Activated naive CD8-positive, alpha-beta T cell treated with anti-CD3 and anti-CD28 coated beads, Interleukin-2, amount 50 U/mL, for 24 hours (primary cell): ENCODE results near the gene DNAAF5.

Experiments used
- ATAC-seq: fragments of 150-1000 bp; cut with Tn5 transposase; one replicate; pipeline ENCODE4 v1.10.0; 2021
- DNase-seq: peaks from one replicate; pipeline ENCODE4 v3.0.0; 2021
- H3K27ac Mint-ChIP-seq: one replicate; pipeline ENCODE4 v1.8.0; 2021; ENCODE audit warnings: mild to moderate bottlenecking, mixed read lengths
- H3K27me3 Mint-ChIP-seq: one replicate; pipeline ENCODE4 v1.8.0; 2021; ENCODE audit warnings: mixed read lengths
- H3K36me3 Mint-ChIP-seq: one replicate; pipeline ENCODE4 v1.8.0; 2021; ENCODE audit warnings: low read depth, mixed read lengths
- H3K4me1 Mint-ChIP-seq: one replicate; pipeline ENCODE4 v1.8.0; 2021; ENCODE audit warnings: mixed read lengths
- H3K4me3 Mint-ChIP-seq: one replicate; pipeline ENCODE4 v1.8.0; 2021; ENCODE audit warnings: mild to moderate bottlenecking, moderate library complexity, mixed read lengths
- H3K9me3 Mint-ChIP-seq: one replicate; pipeline ENCODE4 v1.8.0; 2021; ENCODE audit warnings: mixed read lengths

The DNAAF5 gene

DNA sequence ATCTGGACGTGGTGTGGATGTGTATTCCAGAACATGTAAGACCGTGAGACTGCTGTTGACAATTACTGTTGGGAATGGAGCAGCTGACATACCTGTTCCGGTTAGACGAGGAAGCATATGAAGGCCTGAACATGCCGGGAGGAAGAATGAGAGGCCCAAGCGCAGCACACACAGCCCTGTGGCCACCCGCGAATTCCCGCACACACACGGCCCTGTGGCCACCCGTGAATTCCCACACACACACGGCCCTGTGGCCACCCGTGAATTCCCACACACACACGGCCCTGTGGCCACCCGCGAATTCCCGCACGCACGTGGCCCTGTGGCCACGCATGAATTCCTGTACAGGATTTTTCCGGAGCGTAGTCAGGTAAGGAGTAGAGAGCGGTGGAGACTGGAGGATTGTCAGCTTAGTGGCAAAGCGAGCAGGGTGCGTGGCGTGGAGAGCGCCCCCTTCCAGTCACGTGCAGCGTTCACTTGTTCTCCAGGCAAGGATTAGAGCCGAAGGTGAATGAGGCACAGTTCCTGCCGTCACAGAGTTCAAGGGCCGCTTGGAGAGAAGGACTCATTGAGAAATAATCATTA is 96.3 kb downstream of the DNAAF5 start:
- H3K9me3 Mint-ChIP-seq = no peaks in the 10 kb centered on the region
- H3K27ac Mint-ChIP-seq = peak overlapping the region; percentile 6
- peaks cover 49% of the 10 kb centered on the region for H3K4me1 Mint-ChIP-seq
- H3K27me3 Mint-ChIP-seq = no peaks in the 10 kb centered on the region
- DNase-seq = no peak
- peaks cover 47% of the 10 kb centered on the region for H3K36me3 Mint-ChIP-seq
- H3K4me3 Mint-ChIP-seq = no peak overlapping the region
- ATAC-seq = no peak

DNA sequence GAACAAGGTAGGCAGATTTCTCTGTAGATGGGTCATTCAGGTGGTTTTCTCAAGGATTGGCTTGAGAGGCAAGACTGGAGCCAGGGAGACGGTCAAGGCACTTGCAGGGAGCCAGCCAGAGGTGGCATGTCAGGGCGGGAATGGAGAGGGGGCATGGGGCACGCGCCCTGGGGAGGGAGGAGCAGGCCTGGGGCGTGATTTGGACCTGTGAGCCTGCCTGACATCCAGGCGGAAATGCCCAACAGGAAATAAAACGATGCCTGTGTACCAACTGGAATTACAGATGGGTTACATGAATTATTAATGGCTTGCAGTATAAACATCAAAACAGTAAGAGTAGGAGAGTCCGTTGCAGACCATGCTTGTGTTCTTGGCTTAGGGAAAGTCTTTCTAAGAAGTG is 97.2 kb downstream of the DNAAF5 start:
- Mint-ChIP-seq H3K36me3 (peaks cover 39% of the 10 kb centered on the region), H3K4me1 (peaks cover 41% of the 10 kb centered on the region), H3K9me3 (no peaks in the 10 kb centered on the region), H3K27ac (no peak overlapping the region), H3K4me3 (no peak overlapping the region), H3K27me3 (no peaks in the 10 kb centered on the region)
- no peak for DNase-seq
- ATAC-seq = no peak

DNA sequence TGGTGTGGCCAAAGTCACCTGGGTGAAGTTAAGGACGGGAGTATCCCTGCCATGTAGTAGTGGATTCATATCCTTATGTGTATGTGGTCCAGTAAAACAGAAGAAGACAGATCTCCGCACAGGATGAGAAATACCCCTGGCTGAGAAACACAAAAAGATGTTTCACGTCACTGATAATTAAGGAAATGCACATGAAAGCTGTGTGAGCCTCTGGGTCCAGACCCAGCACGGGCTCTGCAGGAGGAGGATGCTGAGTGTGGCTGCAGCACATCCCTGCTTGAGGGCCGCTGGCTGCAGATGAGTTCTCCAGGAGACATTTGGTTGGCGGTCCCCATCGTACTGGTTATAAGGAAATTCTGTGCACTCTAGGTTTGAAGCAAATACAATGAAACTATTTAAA is 97.6 kb downstream of the DNAAF5 start:
- ATAC-seq (no peak), DNase-seq (no peak)
- Mint-ChIP-seq H3K4me3 (no peak overlapping the region), H3K4me1 (peaks cover 42% of the 10 kb centered on the region), H3K9me3 (no peaks in the 10 kb centered on the region), H3K27ac (no peak overlapping the region), H3K36me3 (peaks cover 38% of the 10 kb centered on the region), H3K27me3 (no peaks in the 10 kb centered on the region)

DNA sequence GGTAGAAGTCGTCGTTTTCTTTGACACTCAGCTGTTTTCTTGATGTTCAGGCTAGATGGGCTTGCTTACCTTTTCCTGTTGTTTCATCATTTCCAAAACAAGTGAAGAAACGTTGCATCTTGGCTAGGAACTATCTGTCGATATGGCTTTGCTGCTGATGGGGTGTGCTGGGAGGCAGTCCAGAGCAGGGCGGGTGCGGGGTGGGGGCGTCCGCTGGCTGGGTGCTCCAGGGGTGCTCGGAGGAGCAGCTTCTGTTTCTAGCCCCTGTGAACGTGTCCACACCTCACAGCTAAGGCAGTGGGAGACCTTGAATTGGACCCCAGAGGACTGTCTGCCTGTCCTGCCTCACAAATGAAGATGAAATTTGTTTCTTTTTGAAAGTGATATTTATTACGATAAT is 98.2 kb downstream of the DNAAF5 start:
- Mint-ChIP-seq H3K9me3 (no peaks in the 10 kb centered on the region), H3K27ac (no peak overlapping the region), H3K36me3 (peaks cover 37% of the 10 kb centered on the region), H3K4me3 (no peak overlapping the region), H3K27me3 (no peaks in the 10 kb centered on the region), H3K4me1 (peaks cover 41% of the 10 kb centered on the region)
- no peak for DNase-seq
- ATAC-seq = no peak

DNA sequence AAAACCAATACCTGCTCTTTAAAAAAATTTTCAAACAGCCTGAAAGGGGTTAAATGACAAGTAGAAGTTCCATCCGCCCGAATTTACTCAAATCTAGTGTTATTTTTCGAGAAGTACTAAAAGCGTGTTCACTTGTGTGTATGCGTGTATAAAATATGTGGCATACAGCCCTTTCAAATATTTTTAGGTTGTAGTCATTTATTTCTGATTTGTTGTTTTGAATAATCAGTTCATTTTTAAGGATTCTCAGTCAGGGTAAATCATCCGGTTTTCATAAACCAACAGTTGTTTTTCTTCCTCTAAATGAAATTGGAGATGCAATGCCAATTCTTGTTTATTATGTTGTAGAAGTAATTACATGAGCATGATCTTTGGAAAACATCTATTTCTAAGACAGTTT is 98.9 kb downstream of the DNAAF5 start:
- H3K9me3 Mint-ChIP-seq = no peaks in the 10 kb centered on the region
- H3K4me1 Mint-ChIP-seq = peaks cover 42% of the 10 kb centered on the region
- no peak overlapping the region for H3K4me3 Mint-ChIP-seq
- DNase-seq (no peak), ATAC-seq (no peak)
- peaks cover 34% of the 10 kb centered on the region for H3K36me3 Mint-ChIP-seq
- H3K27me3 Mint-ChIP-seq = no peaks in the 10 kb centered on the region
- no peak overlapping the region for H3K27ac Mint-ChIP-seq

DNA sequence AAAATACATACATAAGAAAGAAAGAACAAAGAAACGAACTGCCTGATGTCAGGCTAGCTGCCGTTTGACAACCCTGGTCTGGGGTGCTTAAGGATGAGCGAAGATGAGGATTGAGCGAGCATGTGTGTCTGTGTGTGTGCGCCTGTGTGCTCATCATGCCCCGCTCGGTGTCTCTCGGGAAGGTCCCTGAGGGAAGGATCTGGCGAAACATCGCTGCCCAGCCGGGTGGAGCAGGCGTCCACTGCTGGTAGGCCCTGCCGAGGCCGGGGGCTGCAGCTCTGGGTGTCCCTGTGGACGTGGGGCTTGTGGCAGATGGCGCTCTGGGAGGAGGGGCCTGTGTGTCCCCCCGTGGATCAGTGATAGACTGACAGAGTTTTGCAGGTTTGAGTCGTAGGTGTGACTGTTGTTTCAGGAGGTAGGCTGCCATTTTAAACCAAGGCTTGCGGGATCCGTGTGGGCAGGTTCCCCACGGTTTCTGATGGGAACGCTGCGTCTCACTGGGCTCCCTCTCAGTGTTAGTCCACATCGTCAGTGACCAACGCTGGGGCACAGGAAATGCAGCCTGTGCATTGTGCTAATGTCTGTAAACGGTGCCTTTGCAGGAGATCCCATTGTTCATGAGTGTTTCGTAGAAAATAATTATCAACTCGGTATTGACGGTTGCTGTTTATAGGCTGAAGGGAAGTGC is 99.9 kb downstream of the DNAAF5 start:
- no peak for DNase-seq
- Mint-ChIP-seq H3K4me1 (peaks cover 42% of the 10 kb centered on the region), H3K27me3 (no peaks in the 10 kb centered on the region), H3K9me3 (no peaks in the 10 kb centered on the region), H3K4me3 (no peak overlapping the region), H3K27ac (no peak overlapping the region), H3K36me3 (peaks cover 29% of the 10 kb centered on the region)
- no peak for ATAC-seq

DNA sequence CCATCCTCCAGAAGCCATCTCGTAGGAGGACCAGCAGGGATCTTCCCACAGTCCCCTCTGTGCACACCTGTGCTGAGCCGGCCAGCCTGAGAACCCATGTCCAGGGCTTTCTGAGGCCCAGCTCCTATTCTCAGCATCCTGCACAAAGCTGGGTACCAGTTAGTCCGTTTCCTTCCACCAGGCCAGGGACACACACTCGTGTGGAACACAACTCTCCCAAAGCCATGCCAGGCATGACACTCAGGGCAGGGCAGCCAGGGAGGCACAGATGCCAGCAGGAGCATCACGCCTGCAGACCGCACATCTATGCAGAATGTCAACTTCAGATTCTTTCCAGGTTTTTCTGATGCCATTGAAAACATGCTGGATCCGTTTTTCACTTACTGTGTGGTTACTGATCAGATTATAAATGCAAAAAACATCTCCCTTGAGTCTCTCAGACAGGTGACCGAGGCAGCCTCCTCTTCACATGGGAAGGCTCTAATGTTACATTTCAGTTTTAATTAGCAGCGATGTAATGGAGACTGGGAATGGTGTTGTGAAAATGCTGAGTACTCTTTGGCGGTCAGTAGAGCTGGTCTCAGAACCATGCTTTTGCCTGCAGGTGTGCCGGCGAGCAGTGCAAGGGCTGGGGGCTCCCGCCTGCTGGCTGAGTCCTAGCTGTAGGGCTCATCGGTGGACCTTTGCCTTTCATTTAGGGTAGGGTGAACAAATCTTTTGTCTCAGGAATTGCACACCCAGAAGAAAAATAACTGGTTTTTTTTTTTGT is 102.5 kb downstream of the DNAAF5 start:
- DNase-seq (no peak), ATAC-seq (no peak)
- H3K36me3 Mint-ChIP-seq = peaks cover 23% of the 10 kb centered on the region
- no peaks in the 10 kb centered on the region for H3K9me3 Mint-ChIP-seq
- peaks cover 46% of the 10 kb centered on the region for H3K4me1 Mint-ChIP-seq
- no peaks in the 10 kb centered on the region for H3K27me3 Mint-ChIP-seq
- H3K27ac Mint-ChIP-seq = no peak overlapping the region
- no peak overlapping the region for H3K4me3 Mint-ChIP-seq

DNA sequence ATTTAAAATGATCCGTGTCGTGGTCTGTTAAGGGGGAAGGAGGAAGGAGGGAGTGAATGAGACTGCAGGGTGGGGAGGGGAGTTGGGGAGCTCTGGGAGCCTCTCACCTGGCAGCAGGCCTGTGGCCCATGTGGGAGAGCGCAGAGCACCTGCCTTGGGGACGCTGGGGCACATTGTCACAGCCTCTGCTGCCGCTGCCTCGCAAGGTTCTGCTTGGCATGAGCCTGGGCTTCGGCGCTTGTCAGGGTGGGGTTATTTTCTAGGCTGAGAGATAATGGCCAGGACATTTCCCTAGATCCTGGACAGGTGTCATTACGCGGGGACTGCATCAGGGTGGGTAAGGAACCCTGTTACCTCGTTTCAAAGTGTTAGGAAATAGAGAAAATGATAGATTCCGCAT is 103.6 kb downstream of the DNAAF5 start:
- no peaks in the 10 kb centered on the region for H3K9me3 Mint-ChIP-seq
- peaks cover 23% of the 10 kb centered on the region for H3K36me3 Mint-ChIP-seq
- H3K27me3 Mint-ChIP-seq = no peaks in the 10 kb centered on the region
- no peak overlapping the region for H3K4me3 Mint-ChIP-seq
- peaks cover 49% of the 10 kb centered on the region for H3K4me1 Mint-ChIP-seq
- no peak for ATAC-seq
- no peak for DNase-seq
- peak overlapping the region; percentile 98 for H3K27ac Mint-ChIP-seq

DNA sequence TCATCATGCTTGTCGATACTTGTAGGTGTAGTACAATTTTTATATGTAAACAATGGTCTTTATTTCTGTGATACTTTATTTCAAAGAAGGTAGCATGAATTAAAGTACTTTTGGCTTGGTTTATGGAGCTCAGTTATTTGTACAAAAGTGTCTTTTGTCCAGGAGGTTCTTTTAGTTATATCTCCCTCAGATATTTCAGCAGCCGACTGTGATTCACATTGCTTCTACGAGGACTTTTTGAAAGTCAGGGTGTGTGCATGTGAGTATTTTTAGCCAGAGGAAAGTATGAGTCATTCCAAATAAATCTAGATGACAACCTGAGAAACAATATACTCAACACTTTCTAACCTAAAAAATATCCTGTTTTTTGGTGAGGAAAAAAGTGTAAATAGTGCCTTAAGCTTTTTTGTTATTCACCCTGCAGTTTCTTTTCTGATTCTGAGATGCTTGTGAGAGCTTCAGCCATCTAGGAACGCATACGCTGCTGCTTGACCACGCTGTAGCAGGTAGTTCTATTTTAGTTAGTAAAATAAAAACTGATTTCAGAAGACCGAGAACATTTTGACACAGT is 105.2 kb downstream of the DNAAF5 start:
- Mint-ChIP-seq H3K27ac (peak overlapping the region; percentile 98), H3K4me3 (peak overlapping the region; percentile 75)
- peak; percentile 66 for ATAC-seq

DNA sequence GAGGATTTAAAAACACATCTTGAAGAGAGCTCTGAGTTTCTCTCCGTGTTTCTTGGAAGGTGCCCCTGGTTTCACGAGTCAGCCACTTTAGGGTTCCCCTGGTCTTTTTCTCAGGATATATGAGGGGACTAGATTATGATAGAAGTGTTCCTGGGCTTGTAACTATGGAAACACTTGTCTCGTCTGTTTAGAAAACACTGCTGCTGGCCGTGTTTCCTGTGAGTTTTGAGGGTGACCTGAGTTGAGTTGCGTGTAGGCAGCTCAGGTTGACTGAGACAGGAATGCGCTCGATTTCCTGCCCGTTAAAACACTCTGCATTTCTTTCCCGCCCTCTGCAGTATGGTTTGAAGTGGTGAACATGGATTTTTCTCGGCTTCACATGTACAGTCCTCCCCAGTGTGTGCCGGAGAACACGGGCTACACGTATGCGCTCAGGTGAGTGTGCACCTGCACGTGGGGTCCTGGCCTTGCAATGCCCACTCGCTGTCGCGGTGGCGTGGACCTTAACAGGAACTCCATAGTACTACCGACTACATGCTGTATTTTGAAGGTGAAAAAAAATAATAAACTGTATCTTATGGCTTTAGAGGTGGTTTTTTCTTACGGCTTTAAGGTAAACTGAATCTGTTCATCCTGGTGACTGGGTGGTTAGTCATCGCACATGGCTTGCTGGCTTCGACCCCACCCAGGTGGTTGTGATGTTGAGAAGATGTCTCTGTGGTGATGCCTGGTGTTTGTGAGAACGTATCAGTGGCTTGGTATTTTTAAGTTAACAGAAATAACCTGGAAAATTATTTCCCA is 105.9 kb downstream of the DNAAF5 start, which contains the start of gene SUN1:
Gene SUN1, plus strand, starts transcription at position 310 of the 801 bp plus-strand sequence. Its CDS starts 49 bp downstream, at position 359.
- Mint-ChIP-seq H3K4me3 (peak within 1 kb of the TSS; percentile 75), H3K36me3 (peaks cover 12% of the 10 kb centered on the region), H3K4me1 (peaks cover 60% of the 10 kb centered on the region), H3K27me3 (no peaks in the 10 kb centered on the region), H3K27ac (peak within 1 kb of the TSS; percentile 98), H3K9me3 (no peaks in the 10 kb centered on the region)
- peak; percentile 87 for ATAC-seq
- peak; percentile 63 for DNase-seq

More for the DNA sequence above, 105.2 kb downstream of the DNAAF5 start:
- no peak for DNase-seq
- H3K27me3 Mint-ChIP-seq = no peaks in the 10 kb centered on the region
- H3K36me3 Mint-ChIP-seq = peaks cover 14% of the 10 kb centered on the region
- H3K4me1 Mint-ChIP-seq = peaks cover 58% of the 10 kb centered on the region
- H3K9me3 Mint-ChIP-seq = no peaks in the 10 kb centered on the region

DNA sequence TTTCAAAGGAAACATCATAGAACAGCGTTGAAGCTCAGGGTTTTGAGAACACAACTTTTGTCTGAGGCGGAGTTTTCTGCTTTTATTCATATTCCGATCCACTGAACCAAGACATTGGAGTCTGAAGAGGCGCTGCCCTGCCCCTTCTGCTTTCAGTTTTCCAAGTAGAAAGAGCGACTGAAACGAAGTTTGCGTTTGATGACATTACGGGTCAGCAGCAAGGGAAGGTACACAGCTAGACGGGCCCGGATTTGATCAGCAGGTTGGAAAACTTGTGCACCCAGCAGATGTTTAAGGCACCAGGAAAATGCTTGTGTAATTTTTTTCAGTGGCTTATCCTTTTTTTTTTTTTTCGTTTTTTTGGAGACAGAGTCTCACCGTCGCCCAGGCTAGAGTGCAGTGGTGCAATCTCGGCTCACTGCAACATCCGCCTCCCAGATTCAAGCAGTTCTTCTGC is 106.5 kb downstream of the DNAAF5 start:
- ATAC-seq = no peak
- peak overlapping the region; percentile 98 for H3K27ac Mint-ChIP-seq
- no peaks in the 10 kb centered on the region for H3K27me3 Mint-ChIP-seq
- no peaks in the 10 kb centered on the region for H3K9me3 Mint-ChIP-seq
- H3K4me1 Mint-ChIP-seq = peaks cover 60% of the 10 kb centered on the region
- H3K36me3 Mint-ChIP-seq = peaks cover 12% of the 10 kb centered on the region
- H3K4me3 Mint-ChIP-seq = peak overlapping the region; percentile 75
- DNase-seq = no peak

DNA sequence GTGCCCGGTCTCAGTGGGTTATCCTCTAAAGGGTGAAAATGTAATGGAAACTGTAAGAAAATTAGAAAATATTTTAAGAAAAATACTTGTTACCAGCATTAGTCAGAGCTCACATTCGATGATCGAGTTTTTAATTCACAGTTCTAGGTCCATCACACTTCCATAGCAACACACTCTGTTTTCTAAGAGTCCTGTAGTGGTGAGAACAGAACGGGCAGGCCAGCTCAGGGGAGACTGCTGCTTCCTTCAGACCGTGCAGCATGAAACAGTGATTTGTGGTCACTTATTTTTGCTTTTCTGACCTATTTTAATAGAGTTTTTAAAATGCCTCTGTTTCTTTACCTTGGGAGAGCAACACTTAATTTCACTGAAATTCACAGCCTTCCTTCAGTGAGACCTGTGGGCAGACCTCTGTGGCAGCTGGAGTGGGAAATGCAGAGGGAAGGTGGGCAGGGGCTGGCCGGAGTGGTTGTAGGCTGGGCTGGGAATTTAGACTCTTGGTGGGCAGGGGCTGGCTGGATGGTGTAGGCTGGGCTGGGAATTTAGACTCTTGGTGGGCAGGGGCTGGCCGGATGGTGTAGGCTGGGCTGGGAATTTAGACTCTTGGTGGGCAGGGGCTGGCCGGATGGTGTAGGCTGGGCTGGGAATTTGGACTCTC is 107.2 kb downstream of the DNAAF5 start:
- no peak for DNase-seq
- H3K36me3 Mint-ChIP-seq = peaks cover 14% of the 10 kb centered on the region
- no peak overlapping the region for H3K4me3 Mint-ChIP-seq
- ATAC-seq = no peak
- no peak overlapping the region for H3K27ac Mint-ChIP-seq
- no peaks in the 10 kb centered on the region for H3K27me3 Mint-ChIP-seq
- peaks cover 60% of the 10 kb centered on the region for H3K4me1 Mint-ChIP-seq
- H3K9me3 Mint-ChIP-seq = no peaks in the 10 kb centered on the region

DNA sequence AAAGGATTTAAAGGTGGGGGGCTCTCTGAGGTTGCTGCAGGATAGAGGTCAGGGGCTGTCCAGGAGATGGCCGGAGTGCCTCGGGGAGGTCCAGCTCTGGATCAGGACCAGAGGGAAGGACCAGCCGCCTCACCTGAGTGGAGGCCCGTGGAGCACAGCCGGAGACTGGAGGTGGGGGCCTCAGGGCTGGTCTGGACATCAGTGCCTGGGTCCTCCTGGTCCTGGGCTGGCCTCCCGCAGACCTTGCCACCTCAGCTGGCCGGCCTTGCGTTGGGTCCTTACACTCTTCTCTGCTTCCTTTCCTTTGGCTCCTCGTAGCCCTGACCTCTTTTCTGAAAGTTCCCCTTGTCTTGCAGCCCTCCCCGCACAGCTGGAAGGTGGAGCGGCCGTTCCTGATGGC is 107.8 kb downstream of the DNAAF5 start:
- Mint-ChIP-seq H3K27ac (no peak overlapping the region), H3K27me3 (no peaks in the 10 kb centered on the region), H3K4me3 (no peak overlapping the region), H3K4me1 (peaks cover 55% of the 10 kb centered on the region), H3K9me3 (no peaks in the 10 kb centered on the region), H3K36me3 (peaks cover 18% of the 10 kb centered on the region)
- no peak for DNase-seq
- no peak for ATAC-seq

DNA sequence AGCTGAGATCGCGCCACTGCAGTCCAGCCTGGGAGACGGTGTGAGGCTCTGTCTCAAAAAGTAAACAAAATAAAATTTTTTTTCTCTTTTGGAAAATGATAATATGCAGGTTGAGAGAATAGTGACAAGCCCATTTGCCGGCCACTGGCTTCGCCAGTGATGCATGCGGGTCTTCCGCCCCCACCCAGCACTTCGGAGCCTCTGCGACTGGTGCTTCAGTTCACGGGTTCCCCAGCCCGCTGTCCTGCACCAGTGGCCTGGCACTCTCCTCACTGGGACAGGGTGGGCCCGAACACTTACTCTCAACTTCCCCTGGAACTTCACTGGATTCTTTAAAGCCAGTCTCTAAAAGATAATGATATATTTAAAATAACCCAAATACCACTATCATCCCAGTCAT is 108.5 kb downstream of the DNAAF5 start:
- Mint-ChIP-seq H3K36me3 (peaks cover 18% of the 10 kb centered on the region), H3K9me3 (no peaks in the 10 kb centered on the region), H3K27ac (peak overlapping the region; percentile 2)

More for the DNA sequence above, 108.5 kb downstream of the DNAAF5 start:
- Mint-ChIP-seq H3K27me3 (no peaks in the 10 kb centered on the region), H3K4me1 (peaks cover 50% of the 10 kb centered on the region), H3K4me3 (no peak overlapping the region)
- ATAC-seq (no peak), DNase-seq (no peak)
